ENCODE measurements around the gene KDM6B. TPM values are rescaled to one million over a fixed set of nuclear protein-coding genes. Genes with fewer than 3 reads are reported as not detected.

Gene KDM6B
- total RNA-seq, 6 experiments from 2014 or later, result 6.1 to 12.8 (median 10.9) TPM

GRCh38 chr17:7875804-7876370 is 41.9 kb downstream of the KDM6B start:
- no peaks in the 10 kb centered on the region for H3K36me3 ChIP-seq
- no peaks in the 10 kb centered on the region for H3K27me3 ChIP-seq
- TF ChIP-seq POLR2A (IDR thresholded peaks at IDR 0.05) (no peak), CTCF (IDR thresholded peaks at IDR 0.05) (no peak)
- ATAC-seq (no peak), DNase-seq (no peak)
- no peaks in the 10 kb centered on the region for H3K9me3 ChIP-seq
- H3K27ac ChIP-seq, result no peak overlapping the region
- no peak overlapping the region for H3K4me3 ChIP-seq
- 75% methylated on average over 2 of the region's 2 CpGs for WGBS (ENCODE audit: insufficient coverage, low coverage, low lambda C conversion rate, missing lambda C conversion rate)
- no peaks in the 10 kb centered on the region for H3K4me1 ChIP-seq
- intact Hi-C loops (cut with DNase I), result no loop called here

GRCh38 chr17:7878234-7878633 is 44.2 kb downstream of the KDM6B start:
- no peak for ATAC-seq
- intact Hi-C loops (cut with DNase I), result no loop called here
- WGBS (ENCODE audit: insufficient coverage, low coverage, low lambda C conversion rate, missing lambda C conversion rate), result 100% methylated on average over 2 of the region's 7 CpGs
- no peak for TF ChIP-seq POLR2A (IDR thresholded peaks at IDR 0.05)
- no peak for TF ChIP-seq CTCF (IDR thresholded peaks at IDR 0.05)
- Histone ChIP-seq H3K36me3 (no peaks in the 10 kb centered on the region), H3K4me3 (no peak overlapping the region), H3K4me1 (no peaks in the 10 kb centered on the region), H3K9me3 (no peaks in the 10 kb centered on the region), H3K27ac (no peak overlapping the region), H3K27me3 (no peaks in the 10 kb centered on the region)
- no peak for DNase-seq

GRCh38 chr17:7880076-7880868 is 46.3 kb downstream of the KDM6B start:
- ATAC-seq (no peak), DNase-seq (no peak)
- TF ChIP-seq CTCF (IDR thresholded peaks at IDR 0.05) (no peak), POLR2A (IDR thresholded peaks at IDR 0.05) (no peak)
- intact Hi-C loops (cut with DNase I), result no loop called here
- H3K27ac ChIP-seq, result no peak overlapping the region
- no peaks in the 10 kb centered on the region for H3K27me3 ChIP-seq
- no peaks in the 10 kb centered on the region for H3K9me3 ChIP-seq
- no peaks in the 10 kb centered on the region for H3K4me1 ChIP-seq
- H3K4me3 ChIP-seq, result no peak overlapping the region
- H3K36me3 ChIP-seq, result no peaks in the 10 kb centered on the region
- 68% methylated on average over 3 of the region's 3 CpGs for WGBS (ENCODE audit: insufficient coverage, low coverage, low lambda C conversion rate, missing lambda C conversion rate)

GRCh38 chr17:7881276-7882054 is 47.4 kb downstream of the KDM6B start:
- Histone ChIP-seq H3K4me3 (no peak overlapping the region), H3K9me3 (no peaks in the 10 kb centered on the region), H3K36me3 (no peaks in the 10 kb centered on the region), H3K4me1 (peaks cover 0 to 11% (median 6%) of the 10 kb centered on the region in 4 donors), H3K27me3 (no peaks in the 10 kb centered on the region), H3K27ac (no peak overlapping the region)
- 54% methylated on average over 6 of the region's 7 CpGs for WGBS (ENCODE audit: insufficient coverage, low coverage, low lambda C conversion rate, missing lambda C conversion rate)
- no peak for DNase-seq
- no peak for TF ChIP-seq POLR2A (IDR thresholded peaks at IDR 0.05)
- no peak for TF ChIP-seq CTCF (IDR thresholded peaks at IDR 0.05)
- intact Hi-C loops (cut with DNase I), result no loop called here
- ATAC-seq, result no peak
